ENCODE measurements around the gene DAAM1. TPM values are rescaled to one million over a fixed set of nuclear protein-coding genes. Genes with fewer than 3 reads are reported as not detected.

The DAAM1 gene
- total RNA-seq, 1 experiment from 2014 or later: 13.3 TPM

DNA sequence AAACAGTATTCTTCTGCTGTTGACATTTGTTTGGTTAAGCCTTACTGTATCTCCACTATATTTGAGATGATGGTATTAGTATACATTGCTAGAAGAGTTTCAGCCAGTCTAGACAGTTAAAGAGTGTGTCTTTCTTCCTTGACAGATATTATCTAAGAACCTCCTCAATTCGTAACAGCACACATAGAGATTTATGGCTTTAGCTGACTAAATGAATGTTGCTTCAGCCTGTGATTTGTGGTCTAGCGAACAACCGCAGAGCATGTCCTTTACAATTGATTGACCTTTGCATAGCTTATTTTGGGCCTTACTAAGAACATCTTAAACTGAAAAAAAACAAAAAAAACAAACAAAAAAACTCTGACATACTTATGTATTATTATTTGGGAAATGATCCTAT is 122.2 kb downstream of the DAAM1 start:
- TF ChIP-seq, protein P1, sequence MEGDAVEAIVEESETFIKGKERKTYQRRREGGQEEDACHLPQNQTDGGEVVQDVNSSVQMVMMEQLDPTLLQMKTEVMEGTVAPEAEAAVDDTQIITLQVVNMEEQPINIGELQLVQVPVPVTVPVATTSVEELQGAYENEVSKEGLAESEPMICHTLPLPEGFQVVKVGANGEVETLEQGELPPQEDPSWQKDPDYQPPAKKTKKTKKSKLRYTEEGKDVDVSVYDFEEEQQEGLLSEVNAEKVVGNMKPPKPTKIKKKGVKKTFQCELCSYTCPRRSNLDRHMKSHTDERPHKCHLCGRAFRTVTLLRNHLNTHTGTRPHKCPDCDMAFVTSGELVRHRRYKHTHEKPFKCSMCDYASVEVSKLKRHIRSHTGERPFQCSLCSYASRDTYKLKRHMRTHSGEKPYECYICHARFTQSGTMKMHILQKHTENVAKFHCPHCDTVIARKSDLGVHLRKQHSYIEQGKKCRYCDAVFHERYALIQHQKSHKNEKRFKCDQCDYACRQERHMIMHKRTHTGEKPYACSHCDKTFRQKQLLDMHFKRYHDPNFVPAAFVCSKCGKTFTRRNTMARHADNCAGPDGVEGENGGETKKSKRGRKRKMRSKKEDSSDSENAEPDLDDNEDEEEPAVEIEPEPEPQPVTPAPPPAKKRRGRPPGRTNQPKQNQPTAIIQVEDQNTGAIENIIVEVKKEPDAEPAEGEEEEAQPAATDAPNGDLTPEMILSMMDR (IDR thresholded peaks at IDR 0.05): no peak
- TF ChIP-seq, protein P2, sequence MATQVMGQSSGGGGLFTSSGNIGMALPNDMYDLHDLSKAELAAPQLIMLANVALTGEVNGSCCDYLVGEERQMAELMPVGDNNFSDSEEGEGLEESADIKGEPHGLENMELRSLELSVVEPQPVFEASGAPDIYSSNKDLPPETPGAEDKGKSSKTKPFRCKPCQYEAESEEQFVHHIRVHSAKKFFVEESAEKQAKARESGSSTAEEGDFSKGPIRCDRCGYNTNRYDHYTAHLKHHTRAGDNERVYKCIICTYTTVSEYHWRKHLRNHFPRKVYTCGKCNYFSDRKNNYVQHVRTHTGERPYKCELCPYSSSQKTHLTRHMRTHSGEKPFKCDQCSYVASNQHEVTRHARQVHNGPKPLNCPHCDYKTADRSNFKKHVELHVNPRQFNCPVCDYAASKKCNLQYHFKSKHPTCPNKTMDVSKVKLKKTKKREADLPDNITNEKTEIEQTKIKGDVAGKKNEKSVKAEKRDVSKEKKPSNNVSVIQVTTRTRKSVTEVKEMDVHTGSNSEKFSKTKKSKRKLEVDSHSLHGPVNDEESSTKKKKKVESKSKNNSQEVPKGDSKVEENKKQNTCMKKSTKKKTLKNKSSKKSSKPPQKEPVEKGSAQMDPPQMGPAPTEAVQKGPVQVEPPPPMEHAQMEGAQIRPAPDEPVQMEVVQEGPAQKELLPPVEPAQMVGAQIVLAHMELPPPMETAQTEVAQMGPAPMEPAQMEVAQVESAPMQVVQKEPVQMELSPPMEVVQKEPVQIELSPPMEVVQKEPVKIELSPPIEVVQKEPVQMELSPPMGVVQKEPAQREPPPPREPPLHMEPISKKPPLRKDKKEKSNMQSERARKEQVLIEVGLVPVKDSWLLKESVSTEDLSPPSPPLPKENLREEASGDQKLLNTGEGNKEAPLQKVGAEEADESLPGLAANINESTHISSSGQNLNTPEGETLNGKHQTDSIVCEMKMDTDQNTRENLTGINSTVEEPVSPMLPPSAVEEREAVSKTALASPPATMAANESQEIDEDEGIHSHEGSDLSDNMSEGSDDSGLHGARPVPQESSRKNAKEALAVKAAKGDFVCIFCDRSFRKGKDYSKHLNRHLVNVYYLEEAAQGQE (IDR thresholded peaks at IDR 0.05; ENCODE audit: insufficient read depth in 1 of 2, low read depth in 2 of 2, low read length in 1 of 2): no peak
- TF ChIP-seq POLR2AphosphoS5 (IDR thresholded peaks at IDR 0.05; ENCODE audit: low read depth, low read length) (no peak), TCF7L2 (IDR thresholded peaks at IDR 0.05; ENCODE audit: low read depth, low read length) (no peak), SIN3A (IDR thresholded peaks at IDR 0.05; ENCODE audit: borderline replicate concordance, insufficient read depth, low read depth, low read length) (no peak)
- ChIA-PET CTCF (no interaction called here), POLR2A (no interaction called here)
- DNase-seq (ENCODE audit: low read depth, low spot score) (no peak), ATAC-seq (no peak)
- Histone ChIP-seq H3K9me3 (ENCODE audit: control insufficient read depth, insufficient read depth, low read depth, low read length) (no peaks in the 10 kb centered on the region), H3K27me3 (ENCODE audit: control insufficient read depth, insufficient read depth, low read length) (no peaks in the 10 kb centered on the region), H3K4me1 (ENCODE audit: control insufficient read depth, insufficient read depth, low read length) (no peaks in the 10 kb centered on the region), H3K4me3 (ENCODE audit: low read depth in 2 of 2, low read length in 2 of 2) (no peak overlapping the region), H3K36me3 (ENCODE audit: control insufficient read depth, insufficient read depth, low read length) (no peaks in the 10 kb centered on the region), H3K27ac (ENCODE audit: low read length) (no peak overlapping the region)
- BruUV-seq (replicated peaks): no TSS peak
- intact Hi-C loops (cut with micrococcal nuclease; ENCODE audit: unreplicated experiment): no loop called here
- in situ Hi-C loops (cut with HindIII; ENCODE audit: low pct_unique_long_range_greater_than_20kb, low sequenced_read_pairs): no loop called here

DNA sequence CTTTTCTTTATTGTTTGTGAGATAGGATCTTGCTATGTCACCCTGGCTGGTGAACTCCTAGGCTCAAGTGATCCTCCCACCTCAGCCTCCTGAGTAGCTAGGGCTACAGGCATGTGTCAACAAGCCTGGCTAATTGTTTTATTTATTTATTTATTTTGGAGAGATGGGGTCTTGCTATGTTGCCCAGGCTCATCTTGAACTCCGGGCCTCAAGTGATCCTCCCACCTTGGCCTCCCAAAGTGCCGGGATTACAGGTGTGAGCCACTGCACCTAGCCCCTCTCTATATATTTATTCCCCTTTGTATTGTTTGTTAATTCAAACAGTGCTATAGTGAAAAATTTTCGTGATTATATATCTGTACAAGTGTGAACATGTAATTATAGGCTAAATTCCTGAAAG is 123.3 kb downstream of the DAAM1 start:
- Histone ChIP-seq H3K4me3 (ENCODE audit: low read depth in 2 of 2, low read length in 2 of 2) (no peak overlapping the region), H3K36me3 (ENCODE audit: control insufficient read depth, insufficient read depth, low read length) (no peaks in the 10 kb centered on the region), H3K27ac (ENCODE audit: low read length) (no peak overlapping the region), H3K4me1 (ENCODE audit: control insufficient read depth, insufficient read depth, low read length) (no peaks in the 10 kb centered on the region), H3K27me3 (ENCODE audit: control insufficient read depth, insufficient read depth, low read length) (no peaks in the 10 kb centered on the region), H3K9me3 (ENCODE audit: control insufficient read depth, insufficient read depth, low read depth, low read length) (no peaks in the 10 kb centered on the region)
- in situ Hi-C loops (cut with HindIII; ENCODE audit: low pct_unique_long_range_greater_than_20kb, low sequenced_read_pairs): no loop called here
- CTCF ChIA-PET: no interaction called here
- POLR2A ChIA-PET: no interaction called here
- ATAC-seq (no peak), DNase-seq (ENCODE audit: low read depth, low spot score) (no peak)
- intact Hi-C loops (cut with micrococcal nuclease; ENCODE audit: unreplicated experiment): no loop called here
- BruUV-seq (replicated peaks): no TSS peak
- TF ChIP-seq, protein P1 (IDR thresholded peaks at IDR 0.05): no peak
- TF ChIP-seq TCF7L2 (IDR thresholded peaks at IDR 0.05; ENCODE audit: low read depth, low read length): no peak
- no peak for TF ChIP-seq SIN3A (IDR thresholded peaks at IDR 0.05; ENCODE audit: borderline replicate concordance, insufficient read depth, low read depth, low read length)
- no peak for TF ChIP-seq POLR2AphosphoS5 (IDR thresholded peaks at IDR 0.05; ENCODE audit: low read depth, low read length)
- TF ChIP-seq, protein P2 (IDR thresholded peaks at IDR 0.05; ENCODE audit: insufficient read depth in 1 of 2, low read depth in 2 of 2, low read length in 1 of 2): no peak

Data from Panc1 (cell line).